Tibial artery (tissue), 4 donors: ENCODE measurements around the gene MSI1.

Source experiments
- DNase-seq, 2 donors: peaks; one replicate each; pipeline ENCODE4 v3.0.0-alpha.2; 2019
- H3K27ac ChIP-seq, 2 donors: fragments of 200-600 bp; sonication (generic) in 1 of 2; 1 replicate in 1 of 2; 2 replicates in 1 of 2; pipeline ENCODE4 v1.5.1; 2018 to 2019; ENCODE audit warnings: mild to moderate bottlenecking in 1 of 2
- H3K27me3 ChIP-seq, 2 donors: fragments of 200-600 bp; sonication (generic) in 1 of 2; one replicate each; pipeline versions ENCODE4 v1.5.1 to v1.6.0; 2016 to 2019
- H3K36me3 ChIP-seq, 3 donors: fragments of 200-600 bp; sonication (generic) in 2 of 3; one replicate each; pipeline ENCODE4 v1.5.1; 2016 to 2019; ENCODE audit warnings: mild to moderate bottlenecking in 2 of 3
- H3K4me1 ChIP-seq, 4 donors: fragments of 200-600 bp; sonication (generic) in 2 of 4; 1 replicate in 3 of 4; 2 replicates in 1 of 4; pipeline ENCODE4 v1.5.1; 2016 to 2019
- H3K4me3 ChIP-seq, 2 donors: fragments of 200-600 bp; sonication (generic) in 1 of 2; 1 replicate in 1 of 2; 2 replicates in 1 of 2; pipeline ENCODE4 v1.5.1; 2018 to 2019; ENCODE audit warnings: mild to moderate bottlenecking in 2 of 2
- H3K9me3 ChIP-seq, 3 donors: fragments of 200-600 bp; sonication (generic) in 1 of 3; one replicate each; pipeline ENCODE4 v1.5.1; 2016 to 2019
- CTCF ChIP-seq, 2 experiments: fragments of 200-600 bp in 1 of 2; fragments of 450-650 bp in 1 of 2; IDR thresholded peaks; one replicate each; pipeline ENCODE4 v1.5.1; 2017 to 2019; ENCODE audit warnings: antibody characterized with exemption in 2 of 2, mild to moderate bottlenecking in 1 of 2, moderate library complexity in 1 of 2
- intact Hi-C: fragments of 100-400 bp; cut with DNase I; formaldehyde crosslinking; loops from one replicate; pipeline ENCODE4 v1.15.0; 2023; ENCODE audit warnings: low total_unique reads

Gene MSI1

DNA sequence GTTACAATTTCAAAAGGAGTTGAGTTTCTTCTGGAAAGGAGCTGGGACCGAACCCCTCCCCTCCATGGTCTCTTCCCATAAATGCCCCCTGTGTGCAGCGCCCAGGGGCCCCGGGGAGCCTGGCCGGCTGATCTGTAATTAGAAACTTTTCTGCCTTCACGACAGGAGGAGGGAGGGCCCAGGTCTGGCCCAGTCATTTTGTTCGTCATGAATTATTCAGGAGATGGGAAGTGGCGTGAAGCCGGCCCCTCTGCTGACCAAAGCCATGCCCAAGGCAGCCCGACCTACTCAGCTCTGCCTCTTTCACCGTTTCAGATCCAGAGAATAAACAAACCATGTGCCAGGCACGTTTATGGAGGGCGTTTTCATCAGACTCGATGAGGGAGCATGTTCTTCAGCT, 33.3 kb upstream of the MSI1 start:
- H3K4me1 ChIP-seq, result no peaks in the 10 kb centered on the region
- H3K9me3 ChIP-seq, result no peaks in the 10 kb centered on the region
- no peak overlapping the region for H3K27ac ChIP-seq
- H3K27me3 ChIP-seq, result peaks cover 0 to 48% of the 10 kb centered on the region in 2 donors
- TF ChIP-seq CTCF (IDR thresholded peaks at IDR 0.05), result no peak
- H3K36me3 ChIP-seq, result no peaks in the 10 kb centered on the region
- no peak for DNase-seq
- no peak overlapping the region for H3K4me3 ChIP-seq
- intact Hi-C loops, result no loop called here

- no peaks in the 10 kb centered on the region for H3K9me3 ChIP-seq
- intact Hi-C loops, result no loop called here
- peaks cover 0 to 67% of the 10 kb centered on the region in 2 donors for H3K27me3 ChIP-seq
- H3K36me3 ChIP-seq, result no peaks in the 10 kb centered on the region
- no peak overlapping the region for H3K27ac ChIP-seq
- no peak for TF ChIP-seq CTCF (IDR thresholded peaks at IDR 0.05)
- H3K4me1 ChIP-seq, result no peaks in the 10 kb centered on the region
- no peak for DNase-seq
- no peak overlapping the region for H3K4me3 ChIP-seq
Observed at GRCh38 chr12:120399531-120399930, 30.6 kb upstream of the MSI1 start.

DNA sequence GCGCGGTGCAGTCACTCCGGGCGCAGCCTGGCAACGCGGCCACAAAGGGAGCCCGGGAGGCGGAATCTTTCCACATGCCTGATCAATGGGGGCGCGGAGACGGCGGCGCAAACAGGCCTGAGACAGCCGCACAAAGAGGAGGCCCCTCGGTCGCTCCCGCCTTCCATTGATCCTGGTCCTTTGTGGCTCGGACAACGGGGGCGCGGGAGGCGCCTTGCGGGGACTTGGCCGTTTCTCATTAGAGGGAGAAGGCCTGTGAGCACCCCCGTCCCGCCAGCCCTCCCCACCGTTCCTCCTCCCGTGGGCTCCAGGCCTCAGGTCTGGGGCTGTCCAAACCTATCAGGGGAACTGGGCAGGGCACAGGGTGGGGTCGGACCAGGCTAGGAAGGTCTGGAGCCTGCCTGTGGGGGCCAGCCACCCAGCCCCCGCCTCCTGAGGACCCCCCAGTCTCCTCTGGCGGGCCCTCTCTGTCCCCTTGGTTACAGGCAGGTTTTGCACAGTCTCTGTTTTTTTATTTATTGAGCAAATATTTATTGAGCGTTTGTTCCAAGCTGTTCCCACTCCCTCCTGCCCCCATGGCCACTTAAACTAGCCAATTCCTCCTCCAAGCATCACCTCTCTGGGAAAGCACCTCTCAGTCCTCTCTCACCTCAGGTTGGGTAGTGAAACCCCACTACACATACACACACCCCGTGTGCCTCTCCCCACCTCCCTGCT, 29.0 kb upstream of the MSI1 start:
- DNase-seq, result no peak
- TF ChIP-seq CTCF (IDR thresholded peaks at IDR 0.05), result no peak
- Histone ChIP-seq H3K36me3 (no peaks in the 10 kb centered on the region), H3K4me3 (no peak overlapping the region), H3K4me1 (no peaks in the 10 kb centered on the region), H3K27ac (no peak overlapping the region), H3K27me3 (peaks cover 0 to 75% of the 10 kb centered on the region in 2 donors), H3K9me3 (no peaks in the 10 kb centered on the region)
- intact Hi-C loops, result no loop called here

GRCh38 chr12:120394483-120395367, 25.8 kb upstream of the MSI1 start:
- Histone ChIP-seq H3K27me3 (peaks cover 0 to 67% of the 10 kb centered on the region in 2 donors), H3K36me3 (no peaks in the 10 kb centered on the region), H3K27ac (no peak overlapping the region), H3K9me3 (no peaks in the 10 kb centered on the region), H3K4me1 (no peaks in the 10 kb centered on the region), H3K4me3 (no peak overlapping the region)
- no peak for TF ChIP-seq CTCF (IDR thresholded peaks at IDR 0.05)
- DNase-seq, result no peak
- intact Hi-C loops, result no loop called here

- Histone ChIP-seq H3K4me1 (peaks cover 0 to 4% (median 0%) of the 10 kb centered on the region in 4 donors), H3K27me3 (peaks cover 0 to 55% of the 10 kb centered on the region in 2 donors), H3K36me3 (no peaks in the 10 kb centered on the region), H3K9me3 (no peaks in the 10 kb centered on the region), H3K4me3 (no peak overlapping the region), H3K27ac (no peak overlapping the region)
- no peak for DNase-seq
- intact Hi-C loops, result no loop called here
- no peak for TF ChIP-seq CTCF (IDR thresholded peaks at IDR 0.05)
Observed at GRCh38 chr12:120390540-120391120, 21.7 kb upstream of the MSI1 start.
